ENCODE results near the gene IFIT1B. TPM values are rescaled to one million over a fixed set of nuclear protein-coding genes. Genes with fewer than 3 reads are reported as not detected.
"Not testable (repeated sequence)": the region's sequence is repeated elsewhere in the genome, so short reads cannot be mapped to it uniquely, and the experiment has no call there.

The IFIT1B gene
- total RNA-seq, 1 donor from 2014 or later = not detected

DNA sequence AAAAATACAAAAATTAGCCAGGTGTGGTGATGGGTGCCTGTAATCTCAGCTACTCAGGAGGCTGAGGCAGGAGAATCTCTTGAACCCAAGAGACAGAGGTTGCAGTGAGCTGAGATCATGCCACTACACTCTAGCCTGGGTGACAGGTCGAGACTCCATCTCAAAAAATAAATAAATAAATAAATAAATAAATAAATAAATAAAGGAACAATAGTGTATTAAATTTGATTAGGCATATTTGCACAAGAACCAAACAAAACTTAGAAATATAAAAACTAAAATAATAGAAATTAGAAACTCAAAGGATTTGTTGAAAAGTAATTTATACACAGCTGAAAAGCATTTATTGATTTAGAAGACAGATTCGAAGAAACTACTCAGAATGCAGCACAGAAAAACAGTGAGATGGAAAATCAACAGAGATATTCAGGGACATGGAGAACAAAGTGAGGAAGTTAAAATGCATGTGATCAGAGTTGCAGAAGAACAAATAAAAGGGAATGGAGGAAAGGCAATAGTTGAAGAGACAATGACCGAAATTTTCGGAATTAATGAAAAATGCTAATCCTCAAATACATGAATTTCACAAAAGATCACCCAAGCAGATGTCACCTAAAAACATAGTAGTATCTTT, 32.4 kb upstream of the IFIT1B start:
- no peak for DNase-seq (ENCODE audit: low read depth, low spot score)
- H3K27ac Mint-ChIP-seq (ENCODE audit: unreplicated experiment) = no peak overlapping the region
- no peaks in the 10 kb centered on the region for H3K36me3 Mint-ChIP-seq (ENCODE audit: low read depth)
- H3K4me3 Mint-ChIP-seq = no peak overlapping the region
- H3K4me1 Mint-ChIP-seq = peaks cover 75% of the 10 kb centered on the region
- no peaks in the 10 kb centered on the region for H3K9me3 Mint-ChIP-seq
- TF ChIP-seq, protein P1, sequence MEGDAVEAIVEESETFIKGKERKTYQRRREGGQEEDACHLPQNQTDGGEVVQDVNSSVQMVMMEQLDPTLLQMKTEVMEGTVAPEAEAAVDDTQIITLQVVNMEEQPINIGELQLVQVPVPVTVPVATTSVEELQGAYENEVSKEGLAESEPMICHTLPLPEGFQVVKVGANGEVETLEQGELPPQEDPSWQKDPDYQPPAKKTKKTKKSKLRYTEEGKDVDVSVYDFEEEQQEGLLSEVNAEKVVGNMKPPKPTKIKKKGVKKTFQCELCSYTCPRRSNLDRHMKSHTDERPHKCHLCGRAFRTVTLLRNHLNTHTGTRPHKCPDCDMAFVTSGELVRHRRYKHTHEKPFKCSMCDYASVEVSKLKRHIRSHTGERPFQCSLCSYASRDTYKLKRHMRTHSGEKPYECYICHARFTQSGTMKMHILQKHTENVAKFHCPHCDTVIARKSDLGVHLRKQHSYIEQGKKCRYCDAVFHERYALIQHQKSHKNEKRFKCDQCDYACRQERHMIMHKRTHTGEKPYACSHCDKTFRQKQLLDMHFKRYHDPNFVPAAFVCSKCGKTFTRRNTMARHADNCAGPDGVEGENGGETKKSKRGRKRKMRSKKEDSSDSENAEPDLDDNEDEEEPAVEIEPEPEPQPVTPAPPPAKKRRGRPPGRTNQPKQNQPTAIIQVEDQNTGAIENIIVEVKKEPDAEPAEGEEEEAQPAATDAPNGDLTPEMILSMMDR (conservative IDR thresholded peaks at IDR 0.05) = no peak
- no peaks in the 10 kb centered on the region for H3K27me3 Mint-ChIP-seq (ENCODE audit: low read depth)

DNA sequence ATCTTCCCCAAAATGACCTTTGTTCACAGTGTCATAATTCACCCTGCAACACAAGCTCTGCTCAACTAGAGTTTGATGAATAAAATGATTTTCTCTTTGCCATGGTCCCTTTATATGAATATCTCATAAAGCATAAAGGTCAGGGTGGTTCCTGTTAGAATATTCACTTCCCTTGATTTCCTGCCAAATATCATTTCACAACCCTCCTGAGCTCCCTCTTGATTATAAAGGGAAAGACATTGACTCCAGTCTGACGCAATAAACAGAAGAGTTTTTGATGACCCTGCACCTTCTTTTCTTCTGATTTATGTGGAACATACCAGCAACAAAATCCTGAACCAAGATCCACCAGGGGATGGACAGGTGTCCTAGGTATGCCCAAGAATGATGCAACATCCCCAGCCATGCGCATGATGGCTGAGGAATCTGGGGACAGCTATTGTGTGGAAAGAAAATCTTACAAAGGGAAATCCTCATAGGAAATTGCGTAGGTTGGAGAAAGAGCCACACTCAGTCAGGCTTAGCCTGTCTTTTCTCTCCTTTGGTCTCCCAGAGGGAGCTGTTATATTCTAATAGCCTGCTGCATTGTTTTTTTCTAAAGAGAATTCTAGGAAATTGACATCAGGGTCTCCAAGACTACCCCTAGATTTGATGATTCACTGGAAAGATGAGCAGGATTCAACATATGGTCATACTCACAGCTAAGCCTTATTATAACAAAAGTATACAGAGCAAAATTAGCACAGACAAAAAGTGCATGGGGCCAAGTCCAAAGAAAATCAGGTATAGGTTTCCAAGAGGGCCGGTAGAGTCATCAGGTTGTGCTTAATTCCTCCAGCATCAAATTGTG, 31.2 kb upstream of the IFIT1B start:
- H3K27ac Mint-ChIP-seq (ENCODE audit: unreplicated experiment) = peak overlapping the region; percentile 19
- no peaks in the 10 kb centered on the region for H3K9me3 Mint-ChIP-seq
- no peaks in the 10 kb centered on the region for H3K36me3 Mint-ChIP-seq (ENCODE audit: low read depth)
- no peak for DNase-seq (ENCODE audit: low read depth, low spot score)
- H3K27me3 Mint-ChIP-seq (ENCODE audit: low read depth) = no peaks in the 10 kb centered on the region
- TF ChIP-seq, protein P1 (conservative IDR thresholded peaks at IDR 0.05) = no peak
- H3K4me3 Mint-ChIP-seq = no peak overlapping the region
- peaks cover 86% of the 10 kb centered on the region for H3K4me1 Mint-ChIP-seq

DNA sequence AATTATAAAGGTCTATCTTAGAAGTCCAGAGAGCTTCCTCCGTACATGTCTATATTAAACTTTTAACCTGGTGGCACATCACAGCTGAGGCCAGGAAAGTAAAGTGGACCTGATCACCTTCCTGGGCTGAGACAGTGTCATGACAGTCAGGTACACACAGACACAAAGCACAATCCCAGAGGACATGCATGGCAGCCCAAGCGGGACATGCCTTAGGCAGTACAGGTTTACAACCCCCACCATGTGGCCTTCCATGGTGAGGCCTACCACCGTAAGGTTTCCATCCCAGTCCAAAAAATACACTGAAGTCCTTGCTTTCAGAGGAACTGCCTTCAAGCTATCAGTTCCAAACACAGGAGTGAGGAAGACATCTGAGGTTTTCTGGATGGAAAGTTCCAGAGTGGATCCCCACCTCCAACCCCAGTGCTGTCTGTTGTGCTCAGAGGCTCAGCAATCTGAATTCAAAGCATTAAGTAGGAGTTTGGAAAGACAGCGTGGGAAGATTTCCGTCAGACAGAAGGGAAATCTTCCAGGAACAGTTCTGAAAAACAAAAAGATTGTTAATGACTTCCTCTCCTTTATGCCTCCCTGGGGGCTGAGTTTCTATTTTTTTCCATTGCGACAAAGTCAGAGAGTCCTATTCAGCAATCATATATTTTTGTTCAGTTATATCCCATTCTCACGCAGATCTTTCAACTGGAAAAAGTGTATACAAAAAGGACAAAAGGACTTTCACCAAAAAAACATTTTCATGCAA, 30.0 kb upstream of the IFIT1B start:
- H3K27ac Mint-ChIP-seq (ENCODE audit: unreplicated experiment) = no peak overlapping the region
- no peaks in the 10 kb centered on the region for H3K27me3 Mint-ChIP-seq (ENCODE audit: low read depth)
- TF ChIP-seq, protein P1 (conservative IDR thresholded peaks at IDR 0.05) = no peak
- peaks cover 86% of the 10 kb centered on the region for H3K4me1 Mint-ChIP-seq
- no peaks in the 10 kb centered on the region for H3K9me3 Mint-ChIP-seq
- no peak for DNase-seq (ENCODE audit: low read depth, low spot score)
- no peaks in the 10 kb centered on the region for H3K36me3 Mint-ChIP-seq (ENCODE audit: low read depth)
- no peak overlapping the region for H3K4me3 Mint-ChIP-seq

DNA sequence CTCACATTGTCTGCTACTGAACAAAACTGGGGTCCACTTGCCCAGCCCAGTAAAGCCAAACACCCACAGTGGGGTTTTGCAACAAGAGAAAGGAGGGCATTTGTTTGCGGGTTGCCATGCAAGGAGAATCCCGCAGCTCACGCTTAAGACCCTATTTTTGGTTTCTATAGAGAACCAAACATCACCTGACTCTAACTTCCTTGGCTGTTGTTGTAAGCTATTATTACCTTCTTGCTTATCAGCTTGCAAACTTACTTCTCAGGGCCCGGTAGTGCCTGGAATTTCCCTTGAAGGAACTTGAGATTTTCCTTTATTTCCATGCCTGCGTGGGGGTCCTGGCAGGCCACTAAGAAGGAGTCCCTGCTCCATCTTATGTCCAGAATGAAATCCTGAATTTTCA, 29.4 kb upstream of the IFIT1B start:
- no peak for DNase-seq (ENCODE audit: low read depth, low spot score)
- TF ChIP-seq, protein P1 (conservative IDR thresholded peaks at IDR 0.05) = no peak
- Mint-ChIP-seq H3K36me3 (ENCODE audit: low read depth) (no peaks in the 10 kb centered on the region), H3K27ac (ENCODE audit: unreplicated experiment) (peak overlapping the region; percentile 54), H3K4me3 (no peak overlapping the region), H3K27me3 (ENCODE audit: low read depth) (no peaks in the 10 kb centered on the region), H3K4me1 (peaks cover 85% of the 10 kb centered on the region), H3K9me3 (no peaks in the 10 kb centered on the region)

DNA sequence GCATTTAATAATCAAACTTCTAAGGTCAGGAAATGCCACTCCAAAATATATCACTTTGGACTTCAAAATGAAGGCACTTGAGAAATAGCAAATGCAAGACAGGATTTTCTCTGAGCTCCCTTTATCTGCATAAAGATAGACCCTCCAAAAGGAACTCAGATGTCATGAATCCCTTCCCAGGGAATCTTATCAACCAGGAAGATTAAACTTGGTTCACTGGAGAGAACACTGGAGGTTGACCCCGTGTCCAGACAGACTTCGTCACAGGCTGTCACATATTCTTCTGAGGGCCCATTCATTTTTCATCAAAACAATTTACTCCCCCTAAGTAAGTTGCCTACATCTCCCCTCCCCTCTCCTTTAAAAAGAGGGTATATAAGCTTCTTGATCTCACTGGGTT, 28.9 kb upstream of the IFIT1B start:
- TF ChIP-seq, protein P1 (conservative IDR thresholded peaks at IDR 0.05) = no peak
- Mint-ChIP-seq H3K27ac (ENCODE audit: unreplicated experiment) (no peak overlapping the region), H3K9me3 (no peaks in the 10 kb centered on the region), H3K36me3 (ENCODE audit: low read depth) (no peaks in the 10 kb centered on the region), H3K4me3 (no peak overlapping the region), H3K27me3 (ENCODE audit: low read depth) (no peaks in the 10 kb centered on the region), H3K4me1 (peaks cover 83% of the 10 kb centered on the region)
- DNase-seq (ENCODE audit: low read depth, low spot score) = no peak

DNA sequence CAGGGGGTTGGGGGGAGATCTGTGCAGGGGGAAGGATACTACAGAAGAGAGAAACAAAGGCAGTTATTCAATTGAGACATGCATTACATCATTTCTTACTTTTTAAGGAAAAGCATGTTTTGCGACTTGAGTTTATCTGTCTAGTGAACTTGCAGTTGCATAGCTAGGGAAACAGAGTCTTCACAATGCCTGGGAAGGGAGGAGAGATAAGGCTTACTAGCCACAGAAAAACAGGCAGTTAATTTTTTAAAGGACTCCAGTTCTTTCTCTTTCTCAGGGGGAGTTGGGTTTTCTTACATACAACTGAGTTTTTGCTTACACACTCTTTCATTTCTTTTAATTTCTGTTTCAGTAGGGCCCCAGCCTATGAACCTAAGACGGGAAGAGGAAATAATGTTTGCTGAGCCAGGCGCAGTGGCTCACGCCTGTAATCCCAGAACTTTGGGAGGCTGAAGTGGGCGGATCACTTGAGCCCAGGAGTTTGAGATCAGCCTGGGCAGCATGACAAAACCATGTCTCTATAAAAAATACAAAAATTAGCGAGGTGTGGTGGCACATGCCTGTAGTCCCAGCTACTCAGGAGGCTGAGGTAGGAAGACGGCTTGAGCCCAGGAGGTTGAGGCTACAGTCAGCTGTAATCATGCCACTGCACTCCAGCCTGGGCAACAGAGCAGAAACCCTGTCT, 27.1 kb upstream of the IFIT1B start:
- not testable (repeated sequence) for H3K9me3 Mint-ChIP-seq; H3K4me3 Mint-ChIP-seq; H3K27me3 Mint-ChIP-seq (ENCODE audit: low read depth); DNase-seq (ENCODE audit: low read depth, low spot score); H3K36me3 Mint-ChIP-seq (ENCODE audit: low read depth)
- H3K4me1 Mint-ChIP-seq = peaks cover 75% of the 10 kb centered on the region
- peak overlapping the region; percentile 68 for H3K27ac Mint-ChIP-seq (ENCODE audit: unreplicated experiment)

All from neural crest cell (in vitro differentiated cells).